HepG2 (cell line): ENCODE results near the gene PCYT2. TPM values are rescaled to one million over a fixed set of nuclear protein-coding genes. Genes with fewer than 3 reads are reported as not detected.

Experiments used
- CREM ChIP-seq, 2 experiments: sonication (generic) in 1 of 2; formaldehyde crosslinking in 1 of 2; IDR thresholded peaks; 2 replicates each; pipeline versions ENCODE4 v1.4.0 to v1.6.1; 2016 to 2020; ENCODE audit warnings: antibody characterized with exemption in 1 of 2, mild to moderate bottlenecking in 1 of 2, missing genetic modification reagents in 1 of 2
- FOXM1 ChIP-seq: sonication (generic); formaldehyde crosslinking; IDR thresholded peaks from 2 replicates; pipeline ENCODE4 v1.5.0; 2020; ENCODE audit warnings: missing genetic modification reagents
- HOXA5 ChIP-seq: sonication (generic); formaldehyde crosslinking; IDR thresholded peaks from 2 replicates; pipeline ENCODE4 v1.4.0; 2020; ENCODE audit warnings: missing genetic modification reagents
- HOXA7 ChIP-seq: sonication (generic); formaldehyde crosslinking; IDR thresholded peaks from 2 replicates; pipeline ENCODE4 v1.8.1; 2022; ENCODE audit warnings: mild to moderate bottlenecking, missing genetic modification reagents, moderate library complexity
- KLF13 ChIP-seq: sonication (generic); formaldehyde crosslinking; IDR thresholded peaks from 2 replicates; pipeline ENCODE4 v1.4.0; 2020; ENCODE audit warnings: mild to moderate bottlenecking, missing genetic modification reagents
- MAFG ChIP-seq: sonication (generic); formaldehyde crosslinking; IDR thresholded peaks from 2 replicates; pipeline ENCODE4 v1.5.1; 2020; ENCODE audit warnings: mild to moderate bottlenecking, missing genetic modification reagents
- MAZ ChIP-seq, 2 experiments: sonication (generic) in 1 of 2; formaldehyde crosslinking in 1 of 2; IDR thresholded peaks; 2 replicates each; pipeline versions ENCODE4 v1.5.0 to v1.6.1; 2012 to 2020; ENCODE audit warnings: low read depth in 2 of 2, mild to moderate bottlenecking in 2 of 2, borderline replicate concordance in 1 of 2, improper control_type of control experiment in 1 of 2, low read length in 1 of 2, missing genetic modification reagents in 1 of 2, moderate library complexity in 1 of 2
- ZEB1 ChIP-seq: IDR thresholded peaks from 2 replicates; pipeline ENCODE4 v1.6.1; 2012; ENCODE audit warnings: mild to moderate bottlenecking, low read depth, inconsistent platforms; ENCODE audit not compliant: insufficient replicate concordance
- ZNF235 ChIP-seq: sonication (generic); formaldehyde crosslinking; IDR thresholded peaks from 2 replicates; pipeline ENCODE4 v1.8.1; 2023; ENCODE audit warnings: mild to moderate bottlenecking, missing genetic modification reagents, borderline replicate concordance
- polyA plus RNA-seq, 8 experiments: library from polyadenylated mRNA; depleted of rRNA in 3 of 8; stranded (reverse) in 7 of 8; unstranded in 1 of 8; fragments of >200 nt; fragmentation: Illumina TruSeq in 4 of 8; extraction: Trizol in 4 of 8; gene quantifications; 2 replicates each; pipeline versions ENCODE4 v1.2.1 to v1.2.3, GENCODE V29; 2011 to 2016; ENCODE audit warnings: low read depth in 4 of 8, missing spikeins in 1 of 8, mixed read lengths in 1 of 8; ENCODE audit not compliant: insufficient read depth in 1 of 8
- total RNA-seq, 5 experiments: library from RNA; depleted of rRNA; stranded (reverse); fragments of >200 nt; fragmentation: Illumina TruSeq; extraction: Trizol; gene quantifications; 2 replicates each; pipeline ENCODE4 v1.2.3, GENCODE V29; 2016; ENCODE audit warnings: low read depth in 1 of 5
- TF ChIP-seq, protein P1 (sequence below): sonication (generic); formaldehyde crosslinking; IDR thresholded peaks from 2 replicates; pipeline ENCODE4 v1.4.0; 2020; ENCODE audit warnings: missing genetic modification reagents, borderline replicate concordance
- TF ChIP-seq, protein P2 (sequence below): IDR thresholded peaks from 2 replicates; pipeline ENCODE4 v1.6.1; 2016; ENCODE audit warnings: mild to moderate bottlenecking
- TF ChIP-seq, protein P3 (sequence below): sonication (generic); formaldehyde crosslinking; IDR thresholded peaks from 2 replicates; pipeline ENCODE4 v1.4.0; 2020; ENCODE audit warnings: missing genetic modification reagents, mild to moderate bottlenecking, borderline replicate concordance
- TF ChIP-seq, protein P4 (sequence below): sonication (generic); formaldehyde crosslinking; IDR thresholded peaks from 2 replicates; pipeline ENCODE4 v1.4.0; 2020; ENCODE audit warnings: missing genetic modification reagents, borderline replicate concordance
- TF ChIP-seq, protein P5 (sequence below): sonication (generic); formaldehyde crosslinking; IDR thresholded peaks from 2 replicates; pipeline ENCODE4 v1.5.1; 2020; ENCODE audit warnings: missing genetic modification reagents, mild to moderate bottlenecking, borderline replicate concordance

The PCYT2 gene
- total and polyA plus RNA-seq, 2 of the 13 experiments (the other 11 are each of a cell fraction or from before 2014, with no cell fraction given), result 147 to 297 TPM

DNA sequence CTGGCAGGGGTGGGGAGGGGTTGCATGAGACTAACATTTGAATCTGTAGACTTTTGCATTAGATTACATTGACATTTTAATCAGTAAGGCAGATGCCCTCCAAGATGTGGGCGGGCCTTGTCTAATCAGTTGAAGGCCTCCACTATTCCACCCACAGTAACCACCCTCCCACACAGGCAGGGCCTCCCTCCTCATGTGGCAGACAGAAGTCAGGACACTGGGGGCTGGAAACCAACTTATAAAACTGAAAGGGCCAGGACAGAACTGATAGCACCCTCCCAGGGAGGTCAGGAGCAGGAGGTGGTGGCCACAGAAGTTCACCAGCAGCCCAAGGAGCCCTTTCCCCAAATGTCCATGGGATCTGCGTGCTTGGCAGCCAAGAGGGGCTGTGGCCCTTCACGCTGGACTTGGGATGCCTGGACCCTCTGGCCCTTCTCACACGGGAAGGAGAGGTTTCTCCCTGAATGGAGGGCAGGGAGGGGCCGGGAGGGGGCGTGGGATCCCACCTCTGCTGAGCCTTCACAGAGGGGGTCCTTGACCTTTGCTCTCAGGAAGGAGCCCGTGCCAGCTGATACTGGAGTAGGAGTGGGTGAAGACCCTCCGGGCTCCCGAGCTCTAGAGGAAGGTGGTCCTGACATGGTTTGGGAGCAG is 21.3 kb upstream of the PCYT2 start (continued):
- TF ChIP-seq, protein P1, sequence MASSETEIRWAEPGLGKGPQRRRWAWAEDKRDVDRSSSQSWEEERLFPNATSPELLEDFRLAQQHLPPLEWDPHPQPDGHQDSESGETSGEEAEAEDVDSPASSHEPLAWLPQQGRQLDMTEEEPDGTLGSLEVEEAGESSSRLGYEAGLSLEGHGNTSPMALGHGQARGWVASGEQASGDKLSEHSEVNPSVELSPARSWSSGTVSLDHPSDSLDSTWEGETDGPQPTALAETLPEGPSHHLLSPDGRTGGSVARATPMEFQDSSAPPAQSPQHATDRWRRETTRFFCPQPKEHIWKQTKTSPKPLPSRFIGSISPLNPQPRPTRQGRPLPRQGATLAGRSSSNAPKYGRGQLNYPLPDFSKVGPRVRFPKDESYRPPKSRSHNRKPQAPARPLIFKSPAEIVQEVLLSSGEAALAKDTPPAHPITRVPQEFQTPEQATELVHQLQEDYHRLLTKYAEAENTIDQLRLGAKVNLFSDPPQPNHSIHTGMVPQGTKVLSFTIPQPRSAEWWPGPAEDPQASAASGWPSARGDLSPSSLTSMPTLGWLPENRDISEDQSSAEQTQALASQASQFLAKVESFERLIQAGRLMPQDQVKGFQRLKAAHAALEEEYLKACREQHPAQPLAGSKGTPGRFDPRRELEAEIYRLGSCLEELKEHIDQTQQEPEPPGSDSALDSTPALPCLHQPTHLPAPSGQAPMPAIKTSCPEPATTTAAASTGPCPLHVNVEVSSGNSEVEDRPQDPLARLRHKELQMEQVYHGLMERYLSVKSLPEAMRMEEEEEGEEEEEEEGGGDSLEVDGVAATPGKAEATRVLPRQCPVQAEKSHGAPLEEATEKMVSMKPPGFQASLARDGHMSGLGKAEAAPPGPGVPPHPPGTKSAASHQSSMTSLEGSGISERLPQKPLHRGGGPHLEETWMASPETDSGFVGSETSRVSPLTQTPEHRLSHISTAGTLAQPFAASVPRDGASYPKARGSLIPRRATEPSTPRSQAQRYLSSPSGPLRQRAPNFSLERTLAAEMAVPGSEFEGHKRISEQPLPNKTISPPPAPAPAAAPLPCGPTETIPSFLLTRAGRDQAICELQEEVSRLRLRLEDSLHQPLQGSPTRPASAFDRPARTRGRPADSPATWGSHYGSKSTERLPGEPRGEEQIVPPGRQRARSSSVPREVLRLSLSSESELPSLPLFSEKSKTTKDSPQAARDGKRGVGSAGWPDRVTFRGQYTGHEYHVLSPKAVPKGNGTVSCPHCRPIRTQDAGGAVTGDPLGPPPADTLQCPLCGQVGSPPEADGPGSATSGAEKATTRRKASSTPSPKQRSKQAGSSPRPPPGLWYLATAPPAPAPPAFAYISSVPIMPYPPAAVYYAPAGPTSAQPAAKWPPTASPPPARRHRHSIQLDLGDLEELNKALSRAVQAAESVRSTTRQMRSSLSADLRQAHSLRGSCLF (CRISPR knock-in tag), result no peak
- TF ChIP-seq ZEB1 (no peak), MAFG (CRISPR knock-in tag) (no peak), ZNF235 (CRISPR knock-in tag) (no peak), FOXM1 (CRISPR knock-in tag) (no peak), HOXA7 (CRISPR knock-in tag) (no peak), HOXA5 (no peak), MAZ (IDR thresholded peaks at IDR 0.05; ENCODE audit: borderline replicate concordance, low read depth, low read length) (no peak), MAZ (CRISPR knock-in tag; IDR thresholded peaks at IDR 0.05; ENCODE audit: low read depth) (peak; percentile 32; the same call in 1 of the 2 replicates), CREM (IDR thresholded peaks at IDR 0.05) (no peak), CREM (CRISPR knock-in tag; IDR thresholded peaks at IDR 0.05) (no peak), KLF13 (CRISPR knock-in tag) (no peak)
- TF ChIP-seq, protein P2, sequence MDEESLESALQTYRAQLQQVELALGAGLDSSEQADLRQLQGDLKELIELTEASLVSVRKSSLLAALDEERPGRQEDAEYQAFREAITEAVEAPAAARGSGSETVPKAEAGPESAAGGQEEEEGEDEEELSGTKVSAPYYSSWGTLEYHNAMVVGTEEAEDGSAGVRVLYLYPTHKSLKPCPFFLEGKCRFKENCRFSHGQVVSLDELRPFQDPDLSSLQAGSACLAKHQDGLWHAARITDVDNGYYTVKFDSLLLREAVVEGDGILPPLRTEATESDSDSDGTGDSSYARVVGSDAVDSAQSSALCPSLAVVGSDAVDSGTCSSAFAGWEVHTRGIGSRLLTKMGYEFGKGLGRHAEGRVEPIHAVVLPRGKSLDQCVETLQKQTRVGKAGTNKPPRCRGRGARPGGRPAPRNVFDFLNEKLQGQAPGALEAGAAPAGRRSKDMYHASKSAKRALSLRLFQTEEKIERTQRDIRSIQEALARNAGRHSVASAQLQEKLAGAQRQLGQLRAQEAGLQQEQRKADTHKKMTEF, result peak; percentile 28; the same call in 1 of the 2 replicates
- TF ChIP-seq, protein P3, sequence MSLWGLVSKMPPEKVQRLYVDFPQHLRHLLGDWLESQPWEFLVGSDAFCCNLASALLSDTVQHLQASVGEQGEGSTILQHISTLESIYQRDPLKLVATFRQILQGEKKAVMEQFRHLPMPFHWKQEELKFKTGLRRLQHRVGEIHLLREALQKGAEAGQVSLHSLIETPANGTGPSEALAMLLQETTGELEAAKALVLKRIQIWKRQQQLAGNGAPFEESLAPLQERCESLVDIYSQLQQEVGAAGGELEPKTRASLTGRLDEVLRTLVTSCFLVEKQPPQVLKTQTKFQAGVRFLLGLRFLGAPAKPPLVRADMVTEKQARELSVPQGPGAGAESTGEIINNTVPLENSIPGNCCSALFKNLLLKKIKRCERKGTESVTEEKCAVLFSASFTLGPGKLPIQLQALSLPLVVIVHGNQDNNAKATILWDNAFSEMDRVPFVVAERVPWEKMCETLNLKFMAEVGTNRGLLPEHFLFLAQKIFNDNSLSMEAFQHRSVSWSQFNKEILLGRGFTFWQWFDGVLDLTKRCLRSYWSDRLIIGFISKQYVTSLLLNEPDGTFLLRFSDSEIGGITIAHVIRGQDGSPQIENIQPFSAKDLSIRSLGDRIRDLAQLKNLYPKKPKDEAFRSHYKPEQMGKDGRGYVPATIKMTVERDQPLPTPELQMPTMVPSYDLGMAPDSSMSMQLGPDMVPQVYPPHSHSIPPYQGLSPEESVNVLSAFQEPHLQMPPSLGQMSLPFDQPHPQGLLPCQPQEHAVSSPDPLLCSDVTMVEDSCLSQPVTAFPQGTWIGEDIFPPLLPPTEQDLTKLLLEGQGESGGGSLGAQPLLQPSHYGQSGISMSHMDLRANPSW (CRISPR knock-in tag), result no peak; the same call in 1 of the 2 replicates
- TF ChIP-seq, protein P4, sequence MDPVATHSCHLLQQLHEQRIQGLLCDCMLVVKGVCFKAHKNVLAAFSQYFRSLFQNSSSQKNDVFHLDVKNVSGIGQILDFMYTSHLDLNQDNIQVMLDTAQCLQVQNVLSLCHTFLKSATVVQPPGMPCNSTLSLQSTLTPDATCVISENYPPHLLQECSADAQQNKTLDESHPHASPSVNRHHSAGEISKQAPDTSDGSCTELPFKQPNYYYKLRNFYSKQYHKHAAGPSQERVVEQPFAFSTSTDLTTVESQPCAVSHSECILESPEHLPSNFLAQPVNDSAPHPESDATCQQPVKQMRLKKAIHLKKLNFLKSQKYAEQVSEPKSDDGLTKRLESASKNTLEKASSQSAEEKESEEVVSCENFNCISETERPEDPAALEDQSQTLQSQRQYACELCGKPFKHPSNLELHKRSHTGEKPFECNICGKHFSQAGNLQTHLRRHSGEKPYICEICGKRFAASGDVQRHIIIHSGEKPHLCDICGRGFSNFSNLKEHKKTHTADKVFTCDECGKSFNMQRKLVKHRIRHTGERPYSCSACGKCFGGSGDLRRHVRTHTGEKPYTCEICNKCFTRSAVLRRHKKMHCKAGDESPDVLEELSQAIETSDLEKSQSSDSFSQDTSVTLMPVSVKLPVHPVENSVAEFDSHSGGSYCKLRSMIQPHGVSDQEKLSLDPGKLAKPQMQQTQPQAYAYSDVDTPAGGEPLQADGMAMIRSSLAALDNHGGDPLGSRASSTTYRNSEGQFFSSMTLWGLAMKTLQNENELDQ, result no peak
- TF ChIP-seq, protein P5, sequence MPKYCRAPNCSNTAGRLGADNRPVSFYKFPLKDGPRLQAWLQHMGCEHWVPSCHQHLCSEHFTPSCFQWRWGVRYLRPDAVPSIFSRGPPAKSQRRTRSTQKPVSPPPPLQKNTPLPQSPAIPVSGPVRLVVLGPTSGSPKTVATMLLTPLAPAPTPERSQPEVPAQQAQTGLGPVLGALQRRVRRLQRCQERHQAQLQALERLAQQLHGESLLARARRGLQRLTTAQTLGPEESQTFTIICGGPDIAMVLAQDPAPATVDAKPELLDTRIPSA (CRISPR knock-in tag), result no peak
